ENCODE data around the gene LARGE1.

The LARGE1 gene

GRCh38 chr22:33923660-33924246 is 3.5 kb upstream of the LARGE1 start:
- Histone ChIP-seq H3K36me3 (ENCODE audit: insufficient read depth, low read length) (no peaks in the 10 kb centered on the region), H3K27me3 (ENCODE audit: control insufficient read depth, insufficient read depth, low read length) (peaks cover 15% of the 10 kb centered on the region), H3K4me2 (ENCODE audit: low read length) (no peak overlapping the region), H3K9ac (ENCODE audit: low read depth, low read length) (no peak overlapping the region), H3K9me3 (replicated peaks; ENCODE audit: low read length) (no peaks in the 10 kb centered on the region), H3K4me1 (ENCODE audit: control insufficient read depth, insufficient read depth, low read length) (peaks cover 11% of the 10 kb centered on the region), H3K4me3 (ENCODE audit: low read length) (no peak overlapping the region)

GRCh38 chr22:33923033-33923432 is 2.8 kb upstream of the LARGE1 start:
- Histone ChIP-seq H3K9me3 (replicated peaks; ENCODE audit: low read length) (no peaks in the 10 kb centered on the region), H3K4me3 (ENCODE audit: low read length) (peak overlapping the region; percentile 82), H3K4me2 (ENCODE audit: low read length) (peak overlapping the region; percentile 98), H3K27me3 (ENCODE audit: control insufficient read depth, insufficient read depth, low read length) (peaks cover 15% of the 10 kb centered on the region), H3K4me1 (ENCODE audit: control insufficient read depth, insufficient read depth, low read length) (peaks cover 12% of the 10 kb centered on the region), H3K9ac (ENCODE audit: low read depth, low read length) (peak overlapping the region; percentile 51), H3K36me3 (ENCODE audit: insufficient read depth, low read length) (no peaks in the 10 kb centered on the region)

GRCh38 chr22:33922349-33922681 is 2.0 kb upstream of the LARGE1 start:
- H3K4me3 ChIP-seq (ENCODE audit: low read length): peak overlapping the region; percentile 82
- peak overlapping the region; percentile 98 for H3K4me2 ChIP-seq (ENCODE audit: low read length)
- H3K36me3 ChIP-seq (ENCODE audit: insufficient read depth, low read length): no peaks in the 10 kb centered on the region
- peaks cover 15% of the 10 kb centered on the region for H3K27me3 ChIP-seq (ENCODE audit: control insufficient read depth, insufficient read depth, low read length)
- H3K4me1 ChIP-seq (ENCODE audit: control insufficient read depth, insufficient read depth, low read length): peaks cover 12% of the 10 kb centered on the region
- H3K9ac ChIP-seq (ENCODE audit: low read depth, low read length): peak overlapping the region; percentile 51
- no peaks in the 10 kb centered on the region for H3K9me3 ChIP-seq (replicated peaks; ENCODE audit: low read length)

GRCh38 chr22:33921525-33922348 is 1.5 kb upstream of the LARGE1 start:
- Histone ChIP-seq H3K4me1 (ENCODE audit: control insufficient read depth, insufficient read depth, low read length) (peaks cover 12% of the 10 kb centered on the region), H3K27me3 (ENCODE audit: control insufficient read depth, insufficient read depth, low read length) (peaks cover 15% of the 10 kb centered on the region), H3K9ac (ENCODE audit: low read depth, low read length) (peak overlapping the region; percentile 58), H3K4me2 (ENCODE audit: low read length) (peak overlapping the region; percentile 98), H3K36me3 (ENCODE audit: insufficient read depth, low read length) (no peaks in the 10 kb centered on the region), H3K4me3 (ENCODE audit: low read length) (peak overlapping the region; percentile 82), H3K9me3 (replicated peaks; ENCODE audit: low read length) (no peaks in the 10 kb centered on the region)

- Histone ChIP-seq H3K9ac (ENCODE audit: low read depth, low read length) (peak overlapping the region; percentile 58), H3K36me3 (ENCODE audit: insufficient read depth, low read length) (no peaks in the 10 kb centered on the region), H3K4me3 (ENCODE audit: low read length) (peak overlapping the region; percentile 82), H3K4me2 (ENCODE audit: low read length) (peak overlapping the region; percentile 98), H3K27me3 (ENCODE audit: control insufficient read depth, insufficient read depth, low read length) (peaks cover 15% of the 10 kb centered on the region), H3K4me1 (ENCODE audit: control insufficient read depth, insufficient read depth, low read length) (peaks cover 12% of the 10 kb centered on the region), H3K9me3 (replicated peaks; ENCODE audit: low read length) (no peaks in the 10 kb centered on the region)
Measured at GRCh38 chr22:33920927-33921524, 750 bp upstream of the LARGE1 start.

GRCh38 chr22:33919391-33920196 is 682 bp downstream of the LARGE1 start:
- Histone ChIP-seq H3K9ac (ENCODE audit: low read depth, low read length) (peak overlapping the region; percentile 76), H3K9me3 (replicated peaks; ENCODE audit: low read length) (no peaks in the 10 kb centered on the region), H3K4me1 (ENCODE audit: control insufficient read depth, insufficient read depth, low read length) (peaks cover 12% of the 10 kb centered on the region), H3K4me3 (ENCODE audit: low read length) (peak overlapping the region; percentile 81), H3K4me2 (ENCODE audit: low read length) (peak overlapping the region; percentile 98), H3K27me3 (ENCODE audit: control insufficient read depth, insufficient read depth, low read length) (peaks cover 12% of the 10 kb centered on the region), H3K36me3 (ENCODE audit: insufficient read depth, low read length) (no peaks in the 10 kb centered on the region)

- Histone ChIP-seq H3K4me3 (ENCODE audit: low read length) (peak overlapping the region; percentile 81), H3K4me2 (ENCODE audit: low read length) (peak overlapping the region; percentile 98), H3K27me3 (ENCODE audit: control insufficient read depth, insufficient read depth, low read length) (peaks cover 9% of the 10 kb centered on the region), H3K36me3 (ENCODE audit: insufficient read depth, low read length) (no peaks in the 10 kb centered on the region), H3K9me3 (replicated peaks; ENCODE audit: low read length) (no peaks in the 10 kb centered on the region), H3K9ac (ENCODE audit: low read depth, low read length) (peak overlapping the region; percentile 76), H3K4me1 (ENCODE audit: control insufficient read depth, insufficient read depth, low read length) (peaks cover 12% of the 10 kb centered on the region)
Measured at GRCh38 chr22:33918676-33919365, 1.5 kb downstream of the LARGE1 start.

GRCh38 chr22:33917744-33918406 is 2.4 kb downstream of the LARGE1 start:
- H3K4me3 ChIP-seq (ENCODE audit: low read length): no peak overlapping the region
- H3K4me1 ChIP-seq (ENCODE audit: control insufficient read depth, insufficient read depth, low read length): peaks cover 12% of the 10 kb centered on the region
- H3K27me3 ChIP-seq (ENCODE audit: control insufficient read depth, insufficient read depth, low read length): peaks cover 5% of the 10 kb centered on the region
- no peak overlapping the region for H3K4me2 ChIP-seq (ENCODE audit: low read length)
- H3K36me3 ChIP-seq (ENCODE audit: insufficient read depth, low read length): no peaks in the 10 kb centered on the region
- no peaks in the 10 kb centered on the region for H3K9me3 ChIP-seq (replicated peaks; ENCODE audit: low read length)
- no peak overlapping the region for H3K9ac ChIP-seq (ENCODE audit: low read depth, low read length)

GRCh38 chr22:33914699-33915098 is 5.6 kb downstream of the LARGE1 start:
- H3K4me3 ChIP-seq (ENCODE audit: low read length): no peak overlapping the region
- no peak overlapping the region for H3K9ac ChIP-seq (ENCODE audit: low read depth, low read length)
- no peak overlapping the region for H3K4me2 ChIP-seq (ENCODE audit: low read length)
- peaks cover 11% of the 10 kb centered on the region for H3K4me1 ChIP-seq (ENCODE audit: control insufficient read depth, insufficient read depth, low read length)
- H3K9me3 ChIP-seq (replicated peaks; ENCODE audit: low read length): no peaks in the 10 kb centered on the region
- H3K27me3 ChIP-seq (ENCODE audit: control insufficient read depth, insufficient read depth, low read length): no peaks in the 10 kb centered on the region
- H3K36me3 ChIP-seq (ENCODE audit: insufficient read depth, low read length): no peaks in the 10 kb centered on the region

- no peak overlapping the region for H3K4me3 ChIP-seq (ENCODE audit: low read length)
- no peaks in the 10 kb centered on the region for H3K27me3 ChIP-seq (ENCODE audit: control insufficient read depth, insufficient read depth, low read length)
- no peaks in the 10 kb centered on the region for H3K36me3 ChIP-seq (ENCODE audit: insufficient read depth, low read length)
- no peak overlapping the region for H3K4me2 ChIP-seq (ENCODE audit: low read length)
- H3K9ac ChIP-seq (ENCODE audit: low read depth, low read length): no peak overlapping the region
- no peaks in the 10 kb centered on the region for H3K9me3 ChIP-seq (replicated peaks; ENCODE audit: low read length)
- H3K4me1 ChIP-seq (ENCODE audit: control insufficient read depth, insufficient read depth, low read length): peaks cover 8% of the 10 kb centered on the region
Measured at GRCh38 chr22:33914131-33914530, 6.1 kb downstream of the LARGE1 start.
